NOMO-1 (cell line): Measurements from ENCODE around the gene NHERF2.
A peak's percentile ranks its signal among the peaks of the same experiment; 100 is the strongest.
"Not testable (repeated sequence)": the region's sequence is repeated elsewhere in the genome, so short reads cannot be mapped to it uniquely, and the experiment has no call there.

Source experiments
- DNase-seq, 2 experiments: peaks; one replicate each; lab custom pipeline; 2025; ENCODE audit not compliant: unreplicated experiment in 2 of 2; lab: John Stamatoyannopoulos, UW

The NHERF2 gene

GRCh38 chr16:2025251-2025650 is 1.5 kb upstream of the NHERF2 start:
- no peak for DNase-seq

GRCh38 chr16:2025878-2026460 is 733 bp upstream of the NHERF2 start:
- DNase-seq: no peak

- DNase-seq: peak in 1 of 2 experiments; percentile 10
Measured at GRCh38 chr16:2027024-2028010, 615 bp downstream of the NHERF2 start.

- DNase-seq: no peak
Measured at GRCh38 chr16:2028146-2028545, 1.4 kb downstream of the NHERF2 start.

- no peak for DNase-seq
Measured at GRCh38 chr16:2028620-2029220, 2.0 kb downstream of the NHERF2 start.

GRCh38 chr16:2029350-2029749 is 2.6 kb downstream of the NHERF2 start:
- no peak for DNase-seq

DNA sequence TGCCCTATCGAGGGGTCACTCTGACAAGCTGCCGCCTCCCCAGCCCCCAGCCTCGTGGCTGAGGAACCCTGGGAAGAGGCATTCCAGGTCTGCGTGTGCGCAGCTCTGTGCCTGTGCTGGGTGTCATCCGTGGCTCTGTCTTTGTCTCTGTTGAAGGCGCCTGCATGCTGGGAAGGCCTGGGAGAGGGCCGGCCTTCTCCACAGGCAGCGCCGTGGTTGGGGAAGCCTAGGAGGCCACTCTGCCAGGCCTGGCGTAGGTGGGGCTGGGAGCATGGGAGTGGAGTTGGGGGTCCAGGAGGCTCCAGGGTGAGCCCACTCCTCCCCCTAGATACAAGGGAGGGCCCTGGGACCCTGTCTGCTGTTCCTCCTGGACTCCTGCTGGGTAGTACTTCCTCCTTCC is 3.3 kb downstream of the NHERF2 start:
- no peak for DNase-seq

GRCh38 chr16:2031081-2031577 is 4.4 kb downstream of the NHERF2 start:
- no peak for DNase-seq

DNA sequence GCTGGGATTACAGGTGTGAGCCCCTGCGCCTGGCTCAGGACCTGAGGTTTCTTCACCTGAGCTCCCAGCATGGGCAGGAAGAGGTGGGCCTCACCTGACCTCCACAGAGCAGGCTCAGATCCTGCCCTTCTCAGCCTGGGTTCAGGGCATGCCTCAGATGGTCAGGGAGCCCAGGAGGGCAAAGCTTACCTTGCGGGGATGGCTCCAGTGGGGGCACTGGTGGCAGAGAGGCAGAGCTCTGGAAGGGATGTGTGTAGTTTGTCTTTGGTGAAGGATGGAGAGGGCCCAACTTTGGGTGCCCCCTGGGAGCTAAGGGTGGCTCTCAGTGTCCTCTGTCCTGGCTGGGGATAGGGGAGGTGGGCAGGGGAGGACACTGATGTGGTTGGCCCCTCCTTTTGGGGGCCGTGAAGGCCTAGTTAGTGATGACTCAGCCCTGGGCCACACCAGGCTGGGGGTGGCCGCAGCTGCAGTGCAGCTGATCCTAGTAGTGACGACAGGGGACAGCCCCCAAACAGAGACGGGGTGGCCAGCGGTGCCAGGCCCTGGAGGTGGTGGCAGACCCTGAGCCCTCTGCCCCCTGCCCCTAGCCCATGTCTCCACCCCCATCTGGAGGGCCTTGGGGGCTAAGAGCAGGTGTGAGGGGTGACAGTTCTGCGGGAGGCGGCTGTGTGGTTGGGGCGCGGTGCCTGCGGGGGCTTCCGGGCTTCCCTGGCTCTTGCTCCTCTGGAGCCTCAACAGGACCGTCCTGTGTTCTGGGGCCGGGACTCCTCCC is 5.8 kb downstream of the NHERF2 start:
- DNase-seq: no peak

- DNase-seq: no peak
Measured at GRCh38 chr16:2033057-2033908, 6.6 kb downstream of the NHERF2 start.

- DNase-seq: not testable (repeated sequence)
Measured at GRCh38 chr16:2033909-2034695, 7.4 kb downstream of the NHERF2 start.

DNA sequence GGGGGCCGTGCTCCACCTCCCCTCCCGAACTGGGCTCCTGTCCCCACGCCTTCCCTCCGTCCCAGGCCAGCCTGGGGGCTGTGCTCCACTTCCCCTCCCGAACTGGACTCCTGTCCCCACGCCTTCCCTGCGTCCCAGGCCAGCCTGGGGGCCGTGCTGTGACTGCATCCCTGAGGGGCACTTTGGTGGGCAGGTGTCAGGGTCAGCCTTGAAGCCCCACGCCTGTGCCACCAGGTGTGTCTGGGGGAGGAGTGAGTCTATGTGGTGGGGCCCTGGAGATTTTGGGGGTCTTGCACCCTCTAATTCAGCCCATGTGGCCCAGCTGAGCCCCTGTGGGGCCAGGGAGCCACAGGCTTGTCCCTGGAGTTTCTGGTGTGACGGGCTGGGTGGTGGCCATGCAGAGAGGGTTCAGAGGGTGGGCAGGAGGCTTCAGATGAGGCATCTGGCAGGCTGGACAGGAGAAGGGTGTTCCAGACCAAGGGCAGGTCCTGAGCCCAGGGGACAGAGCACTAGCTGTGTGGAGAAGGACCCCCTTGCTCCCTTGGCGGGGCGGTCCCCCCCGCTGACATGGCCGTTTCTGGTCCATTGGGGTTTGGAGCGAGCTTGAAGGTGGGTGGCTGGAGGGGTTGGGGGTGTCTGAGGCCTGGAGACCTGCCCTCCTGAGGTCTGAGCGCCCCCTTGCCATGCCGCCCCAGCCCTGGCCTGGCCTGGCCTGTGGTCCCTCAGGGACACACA is 8.2 kb downstream of the NHERF2 start:
- DNase-seq: no peak

- DNase-seq: no peak
Measured at GRCh38 chr16:2035431-2036199, 8.9 kb downstream of the NHERF2 start.

DNA sequence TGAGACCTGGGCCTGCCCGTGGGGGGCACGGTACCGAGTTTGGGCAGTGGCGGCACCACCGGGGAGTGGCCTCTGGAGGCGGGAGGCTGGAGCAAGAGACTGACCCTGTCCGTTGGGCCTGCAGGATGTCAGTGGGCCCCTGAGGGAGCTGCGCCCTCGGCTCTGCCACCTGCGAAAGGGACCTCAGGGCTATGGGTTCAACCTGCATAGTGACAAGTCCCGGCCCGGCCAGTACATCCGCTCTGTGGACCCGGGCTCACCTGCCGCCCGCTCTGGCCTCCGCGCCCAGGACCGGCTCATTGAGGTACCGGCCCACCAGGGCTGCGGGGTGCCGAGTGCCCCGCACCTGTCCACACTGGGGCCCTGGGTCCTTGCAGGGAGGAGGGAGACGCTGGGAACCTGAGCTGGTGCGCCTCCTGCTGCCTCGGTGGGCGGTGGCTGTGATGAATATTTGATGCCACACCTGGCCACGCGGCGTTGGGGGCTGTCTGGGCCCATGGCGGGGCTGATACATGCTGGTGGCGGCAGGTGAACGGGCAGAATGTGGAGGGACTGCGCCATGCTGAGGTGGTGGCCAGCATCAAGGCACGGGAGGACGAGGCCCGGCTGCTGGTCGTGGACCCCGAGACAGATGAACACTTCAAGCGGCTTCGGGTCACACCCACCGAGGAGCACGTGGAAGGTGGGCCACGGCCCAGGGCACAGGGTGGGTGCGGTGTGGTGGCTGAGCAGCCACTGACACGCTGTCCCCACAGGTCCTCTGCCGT is 9.7 kb downstream of the NHERF2 start:
- DNase-seq: no peak

- no peak for DNase-seq
Measured at GRCh38 chr16:2037115-2037514, 10.4 kb downstream of the NHERF2 start.

- no peak for DNase-seq
Measured at GRCh38 chr16:2037647-2038381, 11.1 kb downstream of the NHERF2 start.
